Endothelial cell of umbilical vein (primary cell): ENCODE results near the gene FBXW11. TPM values are rescaled to one million over a fixed set of nuclear protein-coding genes. Genes with fewer than 3 reads are reported as not detected.

Experiments
- BruUV-seq: library from RNA; stranded (reverse); fragments of 400-500 nt; replicated peaks from 2 replicates; lab custom pipeline; 2021; lab: Mats Ljungman, UMichigan
- CTCF ChIA-PET: fragments of 300-600, 350-600 bp; sonication (Branson Sonifier 250); formaldehyde crosslinking; loops from one replicate; lab custom pipeline; 2021; ENCODE audit warnings: antibody characterized with exemption, inconsistent platforms; lab: Charles Lee
- POLR2A ChIA-PET: fragments of 300-600, 350-600 bp; sonication (Branson Sonifier 250); formaldehyde crosslinking; loops from one replicate; lab custom pipeline; 2021; ENCODE audit warnings: antibody characterized with exemption, inconsistent platforms; lab: Charles Lee
- DNase-seq: peaks from one replicate; pipeline ENCODE4 v3.0.0-alpha.2; 2011; ENCODE audit warnings: low read depth, low spot score
- FAIRE-seq: peaks from 2 replicates; lab custom pipeline; 2011; peaks lifted over from hg19 to GRCh38; lab: Jason Lieb, UNC
- H2AFZ ChIP-seq: 2 replicates; pipeline ENCODE4 v1.6.0; 2012; ENCODE audit warnings: low read depth, low read length, control low read depth, inconsistent platforms
- H3K27ac ChIP-seq: 2 replicates; pipeline ENCODE4 v1.5.1; 2011; ENCODE audit warnings: low read depth, mild to moderate bottlenecking, control low read depth, low read length, moderate library complexity; ENCODE audit not compliant: insufficient read depth
- H3K27me3 ChIP-seq, 2 experiments: 2 replicates each; pipeline versions ENCODE4 v1.6.0 to v1.6.1; 2011; ENCODE audit warnings: low read length in 2 of 2, mixed read lengths in 1 of 2; ENCODE audit not compliant: control insufficient read depth in 2 of 2, insufficient read depth in 2 of 2
- H3K36me3 ChIP-seq, 2 experiments: 2 replicates in 1 of 2; 3 replicates in 1 of 2; pipeline ENCODE4 v1.5.1; 2011; ENCODE audit warnings: low read length in 2 of 2, mild to moderate bottlenecking in 1 of 2, moderate library complexity in 1 of 2; ENCODE audit not compliant: control insufficient read depth in 2 of 2, insufficient read depth in 2 of 2; ENCODE audit errors: extremely low read depth in 1 of 2
- H3K4me1 ChIP-seq: 3 replicates; pipeline ENCODE4 v1.5.1; 2011; ENCODE audit warnings: mild to moderate bottlenecking, low read length; ENCODE audit not compliant: control insufficient read depth, insufficient read depth; ENCODE audit errors: extremely low read depth
- H3K4me2 ChIP-seq: 2 replicates; pipeline ENCODE4 v1.6.1; 2011; ENCODE audit warnings: low read length, control low read depth, mixed read lengths; ENCODE audit not compliant: insufficient read depth
- H3K4me3 ChIP-seq, 3 experiments: fragments of 200-600 bp in 1 of 3; sonication (generic), shearing (Covaris generic) in 1 of 3; replicated peaks in 1 of 3; 2 replicates each; pipeline ENCODE4 v1.5.1; 2011 to 2016; ENCODE audit warnings: control low read depth in 3 of 3, low read length in 3 of 3, mild to moderate bottlenecking in 2 of 3, inconsistent platforms in 1 of 3, low read depth in 1 of 3, moderate library complexity in 1 of 3; ENCODE audit not compliant: insufficient read depth in 1 of 3
- H3K79me2 ChIP-seq: 2 replicates; pipeline ENCODE4 v1.6.0; 2012; ENCODE audit warnings: low read length, inconsistent platforms; ENCODE audit not compliant: control insufficient read depth, insufficient read depth
- H3K9ac ChIP-seq: replicated peaks from 2 replicates; pipeline ENCODE3; 2011; ENCODE audit warnings: low read length, control low read depth; ENCODE audit not compliant: insufficient read depth; ENCODE audit errors: extremely low read depth
- H3K9me1 ChIP-seq: replicated peaks from 3 replicates; pipeline ENCODE4 v1.6.0; 2011; ENCODE audit warnings: mild to moderate bottlenecking, low read length; ENCODE audit not compliant: control insufficient read depth, insufficient read depth; ENCODE audit errors: extremely low read depth
- H3K9me3 ChIP-seq: replicated peaks from 2 replicates; pipeline ENCODE4 v1.5.1; 2012; ENCODE audit warnings: low read length, inconsistent platforms; ENCODE audit not compliant: control insufficient read depth, insufficient read depth
- H4K20me1 ChIP-seq: replicated peaks from 2 replicates; pipeline ENCODE3; 2011; ENCODE audit warnings: mild to moderate bottlenecking, low read length; ENCODE audit not compliant: control insufficient read depth, insufficient read depth; ENCODE audit errors: extremely low read depth
- CTCF ChIP-seq, 2 donors: IDR thresholded peaks; 1 replicate in 1 of 2; 2 replicates in 1 of 2; pipeline ENCODE4 v1.5.1; 2011; ENCODE audit warnings: low read length in 2 of 2, mild to moderate bottlenecking in 2 of 2, moderate library complexity in 2 of 2, control low read depth in 1 of 2, inconsistent platforms in 1 of 2, low read depth in 1 of 2; ENCODE audit not compliant: insufficient read depth in 1 of 2; ENCODE audit errors: extremely low read depth in 1 of 2
- GATA2 ChIP-seq: IDR thresholded peaks from 2 replicates; pipeline ENCODE4 v1.7.0; 2011; ENCODE audit warnings: low read depth, mild to moderate bottlenecking, moderate library complexity, mixed read lengths, low read length; ENCODE audit not compliant: insufficient read length, insufficient read depth
- MAX ChIP-seq: IDR thresholded peaks from 2 replicates; pipeline ENCODE4 v1.6.1; 2011; ENCODE audit not compliant: insufficient read depth, insufficient read length
- MYC ChIP-seq: IDR thresholded peaks from one replicate; pipeline ENCODE4 v1.6.1; 2011; ENCODE audit warnings: mild to moderate bottlenecking, low read depth, low read length
- POLR2A ChIP-seq: IDR thresholded peaks from 2 replicates; pipeline ENCODE4 v1.6.1; 2012; ENCODE audit warnings: low read depth, mild to moderate bottlenecking, control low read depth, low read length
- dilution Hi-C: fragments of 300-500 bp; cut with MboI; formaldehyde crosslinking; loops from one replicate; pipeline ENCODE4 v1.15.0; 2019; ENCODE audit warnings: low sequenced_read_pairs; ENCODE audit not compliant: extremely low pct_ligation_motif_present
- intact Hi-C: fragments of 100-400 bp; cut with micrococcal nuclease; formaldehyde crosslinking; loops from one replicate; pipeline ENCODE4 v1.10.0; 2022
- polyA plus RNA-seq, 4 experiments: library from polyadenylated mRNA; depleted of rRNA in 3 of 4; stranded (reverse) in 3 of 4; unstranded in 1 of 4; fragments of >200 nt; gene quantifications; 2 replicates each; pipeline versions ENCODE4 v1.2.1 to v1.2.3, GENCODE V29; 2011 to 2012; ENCODE audit warnings: missing spikeins in 1 of 4
- total RNA-seq: library from RNA; stranded (reverse); gene quantifications from 2 replicates; pipeline ENCODE4 v1.2.3, GENCODE V29; 2021

Gene FBXW11
- total and polyA plus RNA-seq, 2 donors (not counting 3 experiments of a cell fraction or from before 2014, with no cell fraction given) = 30.7 to 44.7 TPM

GRCh38 chr5:171927345-171927941 lies 79.0 kb downstream of the FBXW11 start:
- no peaks in the 10 kb centered on the region for H3K4me1 ChIP-seq
- H3K36me3 ChIP-seq = no peaks in the 10 kb centered on the region
- H3K27me3 ChIP-seq = no peaks in the 10 kb centered on the region
- intact Hi-C loops (no loop called here), dilution Hi-C loops (no loop called here)
- no peak overlapping the region for H3K4me2 ChIP-seq
- H3K27ac ChIP-seq = no peak overlapping the region
- H3K4me3 ChIP-seq = no peak overlapping the region
- TF ChIP-seq CTCF (IDR thresholded peaks at IDR 0.05; ENCODE audit: extremely low read depth in 1 of 2, insufficient read depth in 1 of 2, low read depth in 1 of 2, low read length in 2 of 2) (peak; percentile 34 to 38), GATA2 (no peak), MAX (no peak), MYC (no peak)
- no peak overlapping the region for H3K9ac ChIP-seq
- H3K79me2 ChIP-seq = peaks cover 64% of the 10 kb centered on the region
- no TSS peak for BruUV-seq
- ChIA-PET POLR2A (no interaction called here), CTCF (no interaction called here)
- no peak overlapping the region for H2AFZ ChIP-seq
- DNase-seq = no peak
- H3K9me1 ChIP-seq = no peaks in the 10 kb centered on the region
- H4K20me1 ChIP-seq = peaks cover 6% of the 10 kb centered on the region
- peak; percentile 60 for FAIRE-seq
- H3K9me3 ChIP-seq = no peaks in the 10 kb centered on the region

GRCh38 chr5:171926311-171926710 lies 80.1 kb downstream of the FBXW11 start:
- Histone ChIP-seq H2AFZ (no peak overlapping the region), H3K9me3 (no peaks in the 10 kb centered on the region), H3K9me1 (no peaks in the 10 kb centered on the region), H3K27me3 (no peaks in the 10 kb centered on the region), H3K36me3 (no peaks in the 10 kb centered on the region), H3K4me1 (no peaks in the 10 kb centered on the region), H4K20me1 (peaks cover 14% of the 10 kb centered on the region), H3K79me2 (peaks cover 63% of the 10 kb centered on the region), H3K4me3 (no peak overlapping the region), H3K27ac (no peak overlapping the region), H3K4me2 (no peak overlapping the region), H3K9ac (no peak overlapping the region)
- dilution Hi-C loops = no loop called here
- ChIA-PET POLR2A (no interaction called here), CTCF (no interaction called here)
- no TSS peak for BruUV-seq
- FAIRE-seq (no peak), DNase-seq (no peak)
- TF ChIP-seq POLR2A (no peak), GATA2 (no peak)
- intact Hi-C loops = no loop called here
